NOMO-1 treated with dmso at 0.1 percent for 144 hours (cell line): ENCODE results near the gene IL1RAPL2.
"Not testable (repeated sequence)": the region's sequence is repeated elsewhere in the genome, so short reads cannot be mapped to it uniquely, and the experiment has no call there.

Experiments
- DNase-seq: peaks from one replicate; lab custom pipeline; 2025; ENCODE audit not compliant: unreplicated experiment; lab: John Stamatoyannopoulos, UW

The IL1RAPL2 gene

GRCh38 chrX:104669063-104669462 lies 103.1 kb downstream of the IL1RAPL2 start:
- DNase-seq = no peak

GRCh38 chrX:104670051-104670450 lies 104.1 kb downstream of the IL1RAPL2 start:
- DNase-seq = no peak

GRCh38 chrX:104677517-104677916 lies 111.5 kb downstream of the IL1RAPL2 start:
- not testable (repeated sequence) for DNase-seq

GRCh38 chrX:104679175-104679574 lies 113.2 kb downstream of the IL1RAPL2 start:
- peak; percentile 52 for DNase-seq

- DNase-seq = no peak
Observed at GRCh38 chrX:104681214-104681613, 115.2 kb downstream of the IL1RAPL2 start.

GRCh38 chrX:104684077-104684476 lies 118.1 kb downstream of the IL1RAPL2 start:
- DNase-seq = no peak

- DNase-seq = no peak
Observed at GRCh38 chrX:104695593-104695992, 129.6 kb downstream of the IL1RAPL2 start.

GRCh38 chrX:104696667-104697066 lies 130.7 kb downstream of the IL1RAPL2 start:
- no peak for DNase-seq

- DNase-seq = peak; percentile 34
Observed at GRCh38 chrX:104697294-104697693, 131.3 kb downstream of the IL1RAPL2 start.

- DNase-seq = no peak
Observed at GRCh38 chrX:104707042-104707441, 141.0 kb downstream of the IL1RAPL2 start.

GRCh38 chrX:104707572-104707971 lies 141.6 kb downstream of the IL1RAPL2 start:
- DNase-seq = no peak

GRCh38 chrX:104712515-104712914 lies 146.5 kb downstream of the IL1RAPL2 start:
- no peak for DNase-seq

- no peak for DNase-seq
Observed at GRCh38 chrX:104721854-104722253, 155.9 kb downstream of the IL1RAPL2 start.

- DNase-seq = no peak
Observed at GRCh38 chrX:104728456-104728855, 162.5 kb downstream of the IL1RAPL2 start.

- no peak for DNase-seq
Observed at GRCh38 chrX:104742355-104742754, 176.4 kb downstream of the IL1RAPL2 start.

- DNase-seq = no peak
Observed at GRCh38 chrX:104745152-104745551, 179.2 kb downstream of the IL1RAPL2 start.

- DNase-seq = no peak
Observed at GRCh38 chrX:104749951-104750610, 184.1 kb downstream of the IL1RAPL2 start.

- no peak for DNase-seq
Observed at GRCh38 chrX:104762641-104763040, 196.6 kb downstream of the IL1RAPL2 start.

- no peak for DNase-seq
Observed at GRCh38 chrX:104789784-104790183, 223.8 kb downstream of the IL1RAPL2 start.

- DNase-seq = no peak
Observed at GRCh38 chrX:104795804-104796203, 229.8 kb downstream of the IL1RAPL2 start.

GRCh38 chrX:104803219-104803618 lies 237.2 kb downstream of the IL1RAPL2 start:
- no peak for DNase-seq

GRCh38 chrX:104806346-104806745 lies 240.3 kb downstream of the IL1RAPL2 start:
- DNase-seq = no peak

- no peak for DNase-seq
Observed at GRCh38 chrX:104833401-104833800, 267.4 kb downstream of the IL1RAPL2 start.
